Panc1 (cell line): ENCODE measurements around the gene TMCO1.
A peak's percentile ranks its signal among the peaks of the same experiment; 100 is the strongest.

Experiments
- CTCF ChIP-seq: fragments of 450-650 bp; IDR thresholded peaks from 2 replicates; pipeline ENCODE4 v1.5.1; 2017; ENCODE audit warnings: mild to moderate bottlenecking
- POLR2AphosphoS5 ChIP-seq: IDR thresholded peaks from 2 replicates; pipeline ENCODE4 v1.6.1; 2012; ENCODE audit warnings: mild to moderate bottlenecking, low read depth, low read length, moderate library complexity
- REST ChIP-seq, 2 experiments: IDR thresholded peaks; 2 replicates each; pipeline ENCODE4 v1.6.1; 2011 to 2012; ENCODE audit warnings: low read depth in 2 of 2, control low read depth in 1 of 2, low read length in 1 of 2, mild to moderate bottlenecking in 1 of 2, moderate library complexity in 1 of 2; ENCODE audit not compliant: insufficient read depth in 1 of 2
- SIN3A ChIP-seq: IDR thresholded peaks from 2 replicates; pipeline ENCODE4 v1.6.1; 2012; ENCODE audit warnings: low read depth, mild to moderate bottlenecking, low read length, moderate library complexity, borderline replicate concordance; ENCODE audit not compliant: insufficient read depth
- TCF7L2 ChIP-seq: IDR thresholded peaks from 2 replicates; pipeline ENCODE4 v1.6.1; 2011; ENCODE audit warnings: mild to moderate bottlenecking, low read depth, low read length, inconsistent platforms

DNA sequence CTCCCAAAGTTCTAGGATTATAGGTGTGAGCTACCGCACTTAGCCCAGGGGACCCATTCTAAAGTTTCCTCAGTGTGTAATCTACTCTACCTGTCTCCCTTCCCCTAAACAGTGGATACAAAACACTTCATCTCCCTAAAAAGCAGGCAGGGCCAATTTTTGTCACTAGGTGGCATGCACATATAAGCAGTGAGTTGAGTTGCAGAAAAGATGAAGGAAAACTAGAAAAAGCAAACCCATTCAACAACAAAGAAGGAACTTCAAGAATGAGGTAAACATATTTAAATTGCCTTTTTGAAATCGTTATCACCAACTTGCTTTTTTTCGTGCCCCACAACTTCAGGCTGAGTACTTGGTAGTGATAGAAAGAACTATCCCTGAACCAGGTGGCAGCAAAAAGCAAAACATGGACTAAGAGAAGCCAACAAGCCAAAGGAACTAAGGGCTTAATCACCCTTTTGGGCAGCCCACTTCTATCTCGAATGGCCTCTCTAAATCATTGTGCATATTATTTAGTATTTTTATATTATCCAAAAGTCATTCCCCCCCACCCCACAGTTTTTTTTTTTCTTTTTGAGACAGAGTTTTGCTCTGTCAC, 50.7 kb downstream of the TMCO1 start:
- peak; percentile 86 for TF ChIP-seq CTCF
- TF ChIP-seq TCF7L2 = no peak
- no peak for TF ChIP-seq POLR2AphosphoS5
- no peak for TF ChIP-seq SIN3A
- no peak for TF ChIP-seq REST (IDR thresholded peaks at IDR 0.05; ENCODE audit: insufficient read depth in 1 of 2, low read depth in 2 of 2, low read length in 1 of 2)
